Adipose tissue (tissue), 3 donors: ENCODE results near the gene TM9SF4. TPM values are rescaled to one million over a fixed set of nuclear protein-coding genes. Genes with fewer than 3 reads are reported as not detected.

ENCODE experiments used
- H3K27ac ChIP-seq: one replicate; pipeline ENCODE4 v1.5.1; 2013; ENCODE audit warnings: low read depth, low read length
- WGBS, 3 donors: extraction: QIAGEN DNeasy Blood & Tissue Kit; methylation state at CpG; one replicate each; pipeline ENCODE4 v1.1.7; 2013; 5-methylcytosine and 5-hydroxymethylcytosine counted together
- polyA plus RNA-seq, 3 donors: library from polyadenylated mRNA; stranded (reverse); fragments of 200-250 nt; gene quantifications; one replicate each; pipeline ENCODE4 v1.2.3, GENCODE V29; 2013
- donor health status: healthy with polysubstance abuse.
- donor health status: Bipolar disorder and iron deficiency.
- donor health status: healthy.

The TM9SF4 gene, protein sequence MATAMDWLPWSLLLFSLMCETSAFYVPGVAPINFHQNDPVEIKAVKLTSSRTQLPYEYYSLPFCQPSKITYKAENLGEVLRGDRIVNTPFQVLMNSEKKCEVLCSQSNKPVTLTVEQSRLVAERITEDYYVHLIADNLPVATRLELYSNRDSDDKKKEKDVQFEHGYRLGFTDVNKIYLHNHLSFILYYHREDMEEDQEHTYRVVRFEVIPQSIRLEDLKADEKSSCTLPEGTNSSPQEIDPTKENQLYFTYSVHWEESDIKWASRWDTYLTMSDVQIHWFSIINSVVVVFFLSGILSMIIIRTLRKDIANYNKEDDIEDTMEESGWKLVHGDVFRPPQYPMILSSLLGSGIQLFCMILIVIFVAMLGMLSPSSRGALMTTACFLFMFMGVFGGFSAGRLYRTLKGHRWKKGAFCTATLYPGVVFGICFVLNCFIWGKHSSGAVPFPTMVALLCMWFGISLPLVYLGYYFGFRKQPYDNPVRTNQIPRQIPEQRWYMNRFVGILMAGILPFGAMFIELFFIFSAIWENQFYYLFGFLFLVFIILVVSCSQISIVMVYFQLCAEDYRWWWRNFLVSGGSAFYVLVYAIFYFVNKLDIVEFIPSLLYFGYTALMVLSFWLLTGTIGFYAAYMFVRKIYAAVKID
- polyA plus RNA-seq, result 10 to 100 TPM; 13.7 to 25.9 (median 19.2) TPM

GRCh38 chr20:32109392-32110172, at the start of gene TM9SF4:
Gene TM9SF4, plus strand, starts transcription at chr20:32109714. Its CDS starts 27 bp downstream, at chr20:32109741.
- peak within 1 kb of the TSS; percentile 4 for H3K27ac ChIP-seq
- 0% methylated on average over 38 of the region's 38 CpGs for WGBS, 3 donors

GRCh38 chr20:32062776-32063170, 46.7 kb upstream of the TM9SF4 start:
- H3K27ac ChIP-seq, result no peak overlapping the region
- 36 to 51% (median 37%) methylated on average over 4 of the region's 4 CpGs for WGBS, 3 donors

- 51 to 66% (median 62%) methylated on average over 3 to 4 of the region's 4 CpGs for WGBS, 3 donors
- peak overlapping the region; percentile 42 for H3K27ac ChIP-seq
These were observed 45.8 kb upstream of the TM9SF4 start for GRCh38 chr20:32063695-32064094.

GRCh38 chr20:32064667-32065066, 44.8 kb upstream of the TM9SF4 start:
- WGBS, 3 donors, result 64 to 74% (median 71%) methylated on average over 7 of the region's 7 CpGs
- no peak overlapping the region for H3K27ac ChIP-seq

DNA sequence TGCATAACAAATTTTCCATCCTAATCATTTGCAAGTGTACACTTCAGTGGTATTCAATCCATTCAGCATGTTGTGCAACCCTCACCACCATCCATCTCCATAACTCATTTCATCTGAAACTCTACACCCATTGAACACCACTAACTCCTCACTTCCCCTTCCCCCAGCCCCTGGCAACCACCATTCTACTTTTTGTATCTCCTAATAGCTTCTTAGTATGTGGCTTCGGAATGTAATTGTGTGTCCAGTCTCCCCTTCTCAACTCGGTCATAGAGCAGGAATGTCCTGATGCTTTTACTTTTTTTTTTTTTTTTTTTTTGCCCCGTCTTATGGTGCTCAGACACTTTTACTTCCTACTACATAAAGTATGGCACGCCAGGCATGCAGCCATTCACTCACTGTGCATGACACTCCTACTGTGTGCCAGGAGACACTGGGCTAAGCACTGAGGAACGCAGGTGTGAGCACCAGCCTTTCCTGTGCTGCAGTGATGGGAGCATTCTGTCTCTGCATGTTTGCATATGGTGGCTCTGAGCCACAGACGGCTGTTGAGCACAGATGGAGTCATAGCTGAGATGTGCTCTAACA, 42.2 kb upstream of the TM9SF4 start:
- no peak overlapping the region for H3K27ac ChIP-seq
- WGBS, 3 donors, result 53 to 65% (median 60%) methylated on average over 6 of the region's 6 CpGs

GRCh38 chr20:32068174-32068573, 41.3 kb upstream of the TM9SF4 start:
- WGBS, 3 donors, result 98 to 100% (median 99%) methylated on average over 2 of the region's 2 CpGs
- no peak overlapping the region for H3K27ac ChIP-seq

- no peak overlapping the region for H3K27ac ChIP-seq
These were observed 39.8 kb upstream of the TM9SF4 start for GRCh38 chr20:32069711-32070110.

- 73 to 83% (median 81%) methylated on average over 1 of the region's 1 CpG for WGBS, 3 donors
- no peak overlapping the region for H3K27ac ChIP-seq
These were observed 39.2 kb upstream of the TM9SF4 start for GRCh38 chr20:32070282-32070681.

DNA sequence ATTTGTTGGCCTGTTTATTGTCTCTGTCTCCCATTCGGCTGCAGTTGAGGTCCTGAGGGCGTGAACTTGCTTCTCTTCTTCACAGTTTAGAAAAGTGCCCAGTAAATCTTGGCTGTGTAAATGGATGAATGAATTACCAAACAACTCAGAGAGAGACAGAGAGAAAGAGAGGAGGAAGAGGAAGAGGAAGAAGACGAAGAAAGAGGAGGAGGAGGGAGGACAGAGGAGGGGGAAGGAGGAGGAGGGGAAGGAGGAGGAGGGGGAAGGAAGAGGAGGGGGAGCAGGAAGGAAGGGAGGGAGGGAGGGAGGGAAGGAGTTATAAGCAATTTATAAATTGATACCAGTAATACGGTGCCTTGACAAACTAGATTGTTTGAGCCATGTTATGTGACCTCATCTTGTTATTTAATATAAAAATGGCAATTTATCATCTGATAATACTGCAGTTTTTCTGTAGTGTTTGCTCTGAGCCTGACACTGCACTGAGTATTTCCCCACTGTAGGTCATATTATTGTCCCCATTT, 38.8 kb upstream of the TM9SF4 start:
- no peak overlapping the region for H3K27ac ChIP-seq
- 24 to 39% (median 28%) methylated on average over 4 of the region's 4 CpGs for WGBS, 3 donors

GRCh38 chr20:32071395-32072167, 37.9 kb upstream of the TM9SF4 start:
- WGBS, 3 donors, result 80 to 86% (median 84%) methylated on average over 17 of the region's 17 CpGs
- no peak overlapping the region for H3K27ac ChIP-seq

DNA sequence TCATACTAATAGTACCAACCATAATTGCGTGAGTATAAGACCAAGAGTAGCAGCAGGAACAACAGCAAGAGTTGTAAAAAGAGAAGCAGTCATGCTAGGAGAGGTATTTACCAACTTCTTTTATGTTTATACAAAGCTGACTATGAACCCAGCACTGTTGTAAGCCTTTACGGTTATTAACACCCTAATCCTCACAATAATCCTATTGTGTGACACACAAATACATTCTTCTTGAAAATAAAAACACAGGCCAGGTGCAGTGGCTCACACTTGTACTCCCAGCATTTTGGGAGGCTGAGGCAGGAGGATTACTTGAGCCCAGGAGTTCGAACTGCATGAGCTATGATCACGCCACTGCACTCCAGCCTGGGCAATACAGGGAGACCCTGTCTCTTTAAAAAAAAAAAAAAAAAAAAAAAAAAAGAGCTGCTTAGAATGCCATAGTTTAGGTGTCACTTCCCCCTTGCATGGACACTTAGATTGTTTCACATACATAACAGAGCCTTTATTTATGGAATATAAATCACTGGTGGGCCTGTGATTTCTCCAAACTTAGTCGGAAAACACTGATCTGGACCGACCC, 37.3 kb upstream of the TM9SF4 start:
- 80 to 85% (median 83%) methylated on average over 6 of the region's 6 CpGs for WGBS, 3 donors

DNA sequence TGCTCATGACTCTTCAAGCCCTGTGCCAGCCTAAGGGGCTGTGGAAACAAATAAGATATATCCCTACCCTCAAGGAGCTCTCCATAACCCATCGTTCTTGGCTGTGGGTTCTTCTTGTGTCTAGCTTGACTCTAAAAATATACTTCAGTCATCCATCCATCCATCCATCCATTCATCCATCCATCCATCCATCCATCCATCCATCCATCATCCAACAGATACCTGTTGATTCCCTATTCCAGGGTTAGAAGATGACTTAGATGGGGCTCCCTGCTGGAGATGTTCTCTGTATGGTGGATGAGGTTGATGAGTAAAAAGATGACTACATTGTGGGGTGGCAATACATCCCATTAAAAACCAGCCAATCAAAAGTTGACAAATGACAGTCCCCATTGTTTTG, 34.0 kb upstream of the TM9SF4 start:
- no peak overlapping the region for H3K27ac ChIP-seq
- 73 to 96% (median 89%) methylated on average over 1 of the region's 1 CpG for WGBS, 3 donors

More for the DNA sequence above, 37.3 kb upstream of the TM9SF4 start:
- H3K27ac ChIP-seq, result no peak overlapping the region

GRCh38 chr20:32077190-32077589, 32.3 kb upstream of the TM9SF4 start:
- H3K27ac ChIP-seq, result no peak overlapping the region
- 45 to 76% (median 54%) methylated on average over 4 of the region's 4 CpGs for WGBS, 3 donors

GRCh38 chr20:32078322-32078721, 31.2 kb upstream of the TM9SF4 start:
- H3K27ac ChIP-seq, result no peak overlapping the region
- 79 to 97% (median 86%) methylated on average over 5 of the region's 5 CpGs for WGBS, 3 donors

GRCh38 chr20:32078791-32079190, 30.7 kb upstream of the TM9SF4 start:
- no peak overlapping the region for H3K27ac ChIP-seq

DNA sequence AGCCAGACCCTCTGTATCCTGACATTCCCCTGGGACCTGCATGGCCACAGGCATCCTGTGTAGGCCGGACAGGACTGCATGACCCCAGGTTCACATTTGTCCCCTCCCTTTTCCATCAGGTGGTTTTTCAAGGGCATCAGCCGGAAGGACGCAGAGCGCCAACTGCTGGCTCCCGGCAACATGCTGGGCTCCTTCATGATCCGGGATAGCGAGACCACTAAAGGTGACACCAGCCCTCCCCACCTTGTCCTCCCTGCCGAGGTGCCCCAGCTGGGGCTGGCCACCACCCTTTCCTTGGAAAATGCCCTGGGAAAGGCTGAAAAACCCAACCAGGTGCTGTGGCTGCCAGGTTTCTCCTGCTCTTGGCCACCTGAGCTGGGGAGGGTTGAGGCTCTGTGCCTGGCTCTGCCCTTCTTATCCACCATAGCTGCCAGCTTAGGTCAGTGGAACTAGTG, 29.8 kb upstream of the TM9SF4 start:
- WGBS, 3 donors, result 42 to 75% (median 68%) methylated on average over 8 of the region's 8 CpGs
- H3K27ac ChIP-seq, result no peak overlapping the region

- WGBS, 3 donors, result 60 to 90% (median 61%) methylated on average over 3 of the region's 3 CpGs
- no peak overlapping the region for H3K27ac ChIP-seq
These were observed 28.7 kb upstream of the TM9SF4 start for GRCh38 chr20:32080783-32081182.
